Right lobe of liver (tissue), 6 donors: ENCODE measurements around the gene ZNF780A. TPM values are rescaled to one million over a fixed set of nuclear protein-coding genes. Genes with fewer than 3 reads are reported as not detected.
"Not testable (repeated sequence)": the region's sequence is repeated elsewhere in the genome, so short reads cannot be mapped to it uniquely, and the experiment has no call there.

ENCODE experiments used
- ATAC-seq, 4 donors: fragments of 200-7000 bp; cut with Tn5 transposase; one replicate each; pipeline ENCODE4 v1.9.1; 2020; ENCODE audit warnings: mild to moderate bottlenecking in 4 of 4, moderate library complexity in 4 of 4
- DNase-seq, 3 donors: peaks; one replicate each; pipeline ENCODE4 v3.0.0-alpha.2; 2020
- H3K27ac ChIP-seq, 3 donors: fragments of 200-600 bp; one replicate each; pipeline ENCODE4 v1.8.0; 2022
- H3K27me3 ChIP-seq, 2 donors: fragments of 200-600 bp; one replicate each; pipeline ENCODE4 v1.8.0; 2022
- H3K36me3 ChIP-seq, 4 donors: fragments of 200-600 bp; sonication (generic) in 1 of 4; one replicate each; pipeline versions ENCODE4 v1.5.1 to v1.8.0; 2017 to 2022; ENCODE audit warnings: control low read depth in 1 of 4
- H3K4me1 ChIP-seq, 4 donors: fragments of 200-600 bp; sonication (generic) in 1 of 4; one replicate each; pipeline versions ENCODE4 v1.5.1 to v1.8.0; 2017 to 2022; ENCODE audit warnings: control low read depth in 1 of 4
- H3K4me3 ChIP-seq, 3 donors: fragments of 200-600 bp; one replicate each; pipeline ENCODE4 v1.8.0; 2022
- H3K9me3 ChIP-seq, 4 donors: fragments of 200-600 bp; sonication (generic) in 1 of 4; one replicate each; pipeline versions ENCODE4 v1.5.1 to v1.8.0; 2017 to 2022; ENCODE audit warnings: control low read depth in 1 of 4
- POLR2A ChIP-seq: fragments of 450-650 bp; IDR thresholded peaks from one replicate; pipeline ENCODE4 v1.6.1; 2017; ENCODE audit warnings: antibody characterized with exemption, mild to moderate bottlenecking
- WGBS: methylation state at CpG from one replicate; pipeline ENCODE4 v1.1.6; 2018; ENCODE audit warnings: low coverage, low lambda C conversion rate; ENCODE audit not compliant: insufficient coverage; ENCODE audit errors: missing lambda C conversion rate; 5-methylcytosine and 5-hydroxymethylcytosine counted together
- intact Hi-C, 2 donors: fragments of 100-400 bp; cut with DNase I; formaldehyde crosslinking; loops; one replicate each; pipeline versions ENCODE4 v1.11.2 to v1.14.1; 2022
- total RNA-seq, 6 experiments: library from RNA; depleted of rRNA in 2 of 6; stranded (reverse); fragments of >200 nt in 2 of 6; fragmentation: NEBNext Ultra II Directional in 3 of 6; extraction: Animal tissue kit (Norgen Biotek cat#: 25700) in 3 of 6; gene quantifications; one replicate each; pipeline versions ENCODE4 v1.1.0 to v1.2.4, GENCODE V29; 2016 to 2023
- TF ChIP-seq, protein P1 (sequence below), 4 donors: fragments of 200-600 bp in 3 of 4; fragments of 450-650 bp in 1 of 4; IDR thresholded peaks; one replicate each; pipeline versions ENCODE4 v1.5.1 to v1.8.0; 2016 to 2022; ENCODE audit warnings: antibody characterized with exemption in 4 of 4, mild to moderate bottlenecking in 2 of 4
- donor health status: DM: no; HTN: yes; CAD: no.
- donor health status: DM: no; HTN: no; CAD: no.
- donor health status: DM: no; HTN: no; CAD: no.
- donor health status: DM: no; HTN: yes; CAD: no.
- donor health status: DM: no; HTN: yes; CAD: no.

The ZNF780A gene
- total RNA-seq, 6 experiments from 2014 or later, result 8.4 to 11.1 (median 10.2) TPM

DNA sequence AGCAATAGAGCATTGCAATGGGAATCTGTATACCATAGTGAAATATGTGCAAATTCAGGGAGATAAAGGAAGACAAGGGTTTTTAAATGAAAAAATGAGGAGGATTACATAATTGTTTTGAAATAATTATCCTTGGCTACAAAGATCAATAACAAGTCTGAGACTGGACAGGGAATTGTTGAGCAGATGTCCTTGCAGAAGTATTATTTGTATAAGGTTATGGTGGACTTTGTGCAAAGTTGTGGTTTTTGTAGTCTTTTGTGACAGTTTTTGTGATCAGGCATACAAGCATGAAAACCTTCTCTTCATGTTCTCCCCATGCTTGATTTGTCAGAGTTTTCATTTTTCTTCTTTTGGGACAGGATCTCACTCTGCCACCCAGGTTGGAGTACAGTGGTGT is 25.3 kb upstream of the ZNF780A start:
- DNase-seq (no peak), ATAC-seq (no peak)
- no peak overlapping the region for H3K4me3 ChIP-seq
- H3K27me3 ChIP-seq, result no peaks in the 10 kb centered on the region
- intact Hi-C loops, result no loop called here
- H3K36me3 ChIP-seq, result no peaks in the 10 kb centered on the region
- TF ChIP-seq, protein P1, sequence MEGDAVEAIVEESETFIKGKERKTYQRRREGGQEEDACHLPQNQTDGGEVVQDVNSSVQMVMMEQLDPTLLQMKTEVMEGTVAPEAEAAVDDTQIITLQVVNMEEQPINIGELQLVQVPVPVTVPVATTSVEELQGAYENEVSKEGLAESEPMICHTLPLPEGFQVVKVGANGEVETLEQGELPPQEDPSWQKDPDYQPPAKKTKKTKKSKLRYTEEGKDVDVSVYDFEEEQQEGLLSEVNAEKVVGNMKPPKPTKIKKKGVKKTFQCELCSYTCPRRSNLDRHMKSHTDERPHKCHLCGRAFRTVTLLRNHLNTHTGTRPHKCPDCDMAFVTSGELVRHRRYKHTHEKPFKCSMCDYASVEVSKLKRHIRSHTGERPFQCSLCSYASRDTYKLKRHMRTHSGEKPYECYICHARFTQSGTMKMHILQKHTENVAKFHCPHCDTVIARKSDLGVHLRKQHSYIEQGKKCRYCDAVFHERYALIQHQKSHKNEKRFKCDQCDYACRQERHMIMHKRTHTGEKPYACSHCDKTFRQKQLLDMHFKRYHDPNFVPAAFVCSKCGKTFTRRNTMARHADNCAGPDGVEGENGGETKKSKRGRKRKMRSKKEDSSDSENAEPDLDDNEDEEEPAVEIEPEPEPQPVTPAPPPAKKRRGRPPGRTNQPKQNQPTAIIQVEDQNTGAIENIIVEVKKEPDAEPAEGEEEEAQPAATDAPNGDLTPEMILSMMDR (IDR thresholded peaks at IDR 0.05), result no peak
- no peak for TF ChIP-seq POLR2A
- H3K27ac ChIP-seq, result no peak overlapping the region
- H3K9me3 ChIP-seq, result no peaks in the 10 kb centered on the region
- no peaks in the 10 kb centered on the region for H3K4me1 ChIP-seq

DNA sequence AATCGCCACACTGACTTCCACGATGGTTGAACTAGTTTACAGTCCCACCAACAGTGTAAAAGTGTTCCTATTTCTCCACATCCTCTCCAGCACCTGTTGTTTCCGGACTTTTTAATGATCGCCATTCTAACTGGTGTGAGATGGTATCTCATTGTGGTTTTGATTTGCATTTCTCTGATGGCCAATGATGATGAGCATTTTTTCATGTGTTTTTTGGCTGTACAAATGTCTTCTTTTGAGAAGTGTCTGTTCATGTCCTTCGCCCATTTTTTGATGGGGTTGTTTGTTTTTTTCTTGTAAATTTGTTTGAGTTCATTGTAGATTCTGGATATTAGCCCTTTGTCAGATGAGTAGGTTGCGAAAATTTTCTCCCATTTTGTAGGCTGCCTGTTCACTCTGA is 23.4 kb upstream of the ZNF780A start:
- H3K9me3 ChIP-seq, intact Hi-C loops, H3K27ac ChIP-seq, H3K27me3 ChIP-seq, H3K4me3 ChIP-seq, ATAC-seq, H3K36me3 ChIP-seq, DNase-seq, H3K4me1 ChIP-seq: not testable (repeated sequence)
- 75% methylated on average over 2 of the region's 6 CpGs for WGBS

DNA sequence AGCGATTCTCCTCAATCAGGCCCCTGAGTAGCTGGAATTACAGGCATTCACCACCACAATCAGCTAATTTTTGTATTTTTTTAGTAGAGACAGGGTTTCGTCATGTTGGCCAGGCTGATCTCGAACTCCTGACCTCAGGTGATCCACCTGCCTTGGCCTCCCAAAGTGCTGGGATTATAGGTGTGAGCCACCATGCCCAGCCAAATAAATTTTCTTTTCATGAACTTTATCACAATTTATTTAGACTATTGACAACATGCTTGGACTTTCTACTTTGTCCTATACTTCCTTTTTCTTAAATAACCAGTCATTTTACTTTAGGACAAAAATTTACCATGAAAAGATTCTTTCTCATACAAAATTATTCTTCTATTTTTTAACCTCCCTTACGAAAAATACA is 21.5 kb upstream of the ZNF780A start:
- H3K36me3 ChIP-seq, H3K4me3 ChIP-seq, H3K27ac ChIP-seq, DNase-seq, H3K27me3 ChIP-seq, H3K4me1 ChIP-seq, ATAC-seq, intact Hi-C loops, H3K9me3 ChIP-seq: not testable (repeated sequence)
- 54% methylated on average over 4 of the region's 4 CpGs for WGBS

DNA sequence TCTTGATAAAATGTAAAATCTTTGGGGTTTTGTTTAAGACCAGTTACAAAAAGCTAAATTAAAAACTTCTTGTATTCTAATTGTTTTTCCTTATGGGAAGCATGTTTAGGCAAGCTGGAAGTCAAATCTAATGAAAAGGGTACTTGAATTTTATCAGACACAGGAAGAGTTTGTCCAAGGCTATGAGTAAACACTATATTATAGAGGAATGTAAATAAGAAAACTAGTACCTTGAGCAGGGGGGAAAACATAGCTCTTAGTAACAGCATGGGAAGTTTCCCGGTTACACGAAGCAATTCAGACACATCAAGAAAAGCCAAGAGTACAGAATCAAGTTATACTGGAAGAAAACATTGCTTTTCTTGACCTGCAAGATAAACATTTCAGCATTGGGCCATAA is 19.8 kb upstream of the ZNF780A start:
- intact Hi-C loops, result no loop called here

DNA sequence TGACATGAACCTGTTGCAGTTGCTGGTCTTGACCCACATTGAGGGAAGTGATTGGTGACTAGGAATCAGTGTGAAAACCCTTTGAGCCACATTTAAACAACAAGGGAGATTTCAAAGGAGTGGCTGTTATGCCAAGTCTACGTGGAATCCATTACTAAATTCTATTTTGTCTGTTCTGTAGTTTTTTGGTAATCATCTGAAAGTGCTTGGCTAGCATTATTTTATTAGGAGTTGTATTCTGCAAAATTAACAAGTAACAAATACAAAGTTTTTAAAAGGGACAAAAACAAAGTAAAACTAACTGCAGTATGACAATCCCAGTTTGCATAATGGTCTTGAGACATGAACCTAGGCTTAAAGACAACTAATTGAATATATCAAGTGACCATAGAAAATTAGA is 14.0 kb upstream of the ZNF780A start:
- 22% methylated on average over 1 of the region's 1 CpG for WGBS
- Histone ChIP-seq H3K4me1 (no peaks in the 10 kb centered on the region), H3K9me3 (no peaks in the 10 kb centered on the region), H3K36me3 (no peaks in the 10 kb centered on the region), H3K4me3 (no peak overlapping the region), H3K27me3 (no peaks in the 10 kb centered on the region), H3K27ac (no peak overlapping the region)
- no peak for ATAC-seq
- TF ChIP-seq POLR2A, result no peak
- TF ChIP-seq, protein P1 (IDR thresholded peaks at IDR 0.05), result no peak
- DNase-seq, result no peak
- intact Hi-C loops, result no loop called here

More for the DNA sequence above, 19.8 kb upstream of the ZNF780A start:
- Histone ChIP-seq H3K4me3 (no peak overlapping the region), H3K27ac (no peak overlapping the region), H3K9me3 (no peaks in the 10 kb centered on the region), H3K27me3 (no peaks in the 10 kb centered on the region), H3K36me3 (no peaks in the 10 kb centered on the region), H3K4me1 (no peaks in the 10 kb centered on the region)
- TF ChIP-seq POLR2A, result no peak
- TF ChIP-seq, protein P1 (IDR thresholded peaks at IDR 0.05), result no peak
- no peak for DNase-seq
- 71% methylated on average over 2 of the region's 2 CpGs for WGBS
- no peak for ATAC-seq

DNA sequence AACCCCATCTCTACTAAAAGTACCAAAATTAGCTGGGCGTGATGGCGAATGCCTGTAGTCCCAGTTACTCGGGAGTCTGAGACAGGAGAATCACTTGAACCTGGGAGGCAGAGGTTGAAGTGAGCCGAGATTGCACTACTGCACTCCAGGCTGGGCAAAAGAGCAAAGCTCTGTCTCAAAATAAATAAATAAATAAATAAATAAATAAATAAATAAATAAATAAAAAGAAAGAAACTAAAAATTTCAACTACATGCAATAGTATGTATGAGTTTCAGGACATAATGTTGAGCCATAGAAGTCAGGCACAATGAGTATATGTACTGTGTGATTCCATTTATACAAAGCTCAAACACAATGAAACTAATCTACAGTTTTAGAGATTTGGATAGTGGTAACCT is 12.9 kb upstream of the ZNF780A start:
- Histone ChIP-seq H3K4me1 (no peaks in the 10 kb centered on the region), H3K27me3 (no peaks in the 10 kb centered on the region), H3K27ac (no peak overlapping the region), H3K4me3 (no peak overlapping the region), H3K36me3 (no peaks in the 10 kb centered on the region), H3K9me3 (no peaks in the 10 kb centered on the region)
- 83% methylated on average over 3 of the region's 4 CpGs for WGBS
- intact Hi-C loops, result no loop called here
- TF ChIP-seq POLR2A, result no peak
- TF ChIP-seq, protein P1 (IDR thresholded peaks at IDR 0.05), result no peak
- DNase-seq, result no peak
- ATAC-seq, result no peak
